Adipose tissue (tissue), 3 donors: ENCODE data around the gene GRB10. TPM values are rescaled to one million over a fixed set of nuclear protein-coding genes. Genes with fewer than 3 reads are reported as not detected.
A peak's percentile ranks its signal among the peaks of the same experiment; 100 is the strongest.

ENCODE experiments used
- H3K27ac ChIP-seq: one replicate; pipeline ENCODE4 v1.5.1; 2013; ENCODE audit warnings: low read depth, low read length
- WGBS, 3 donors: extraction: QIAGEN DNeasy Blood & Tissue Kit; methylation state at CpG; one replicate each; pipeline ENCODE4 v1.1.7; 2013; 5-methylcytosine and 5-hydroxymethylcytosine counted together
- polyA plus RNA-seq, 3 donors: library from polyadenylated mRNA; stranded (reverse); fragments of 200-250 nt; gene quantifications; one replicate each; pipeline ENCODE4 v1.2.3, GENCODE V29; 2013
- donor health status: healthy with polysubstance abuse.
- donor health status: Bipolar disorder and iron deficiency.
- donor health status: healthy.

Gene GRB10
- polyA plus RNA-seq, 3 donors, result 25.6 to 61.6 (median 26.1) TPM

DNA sequence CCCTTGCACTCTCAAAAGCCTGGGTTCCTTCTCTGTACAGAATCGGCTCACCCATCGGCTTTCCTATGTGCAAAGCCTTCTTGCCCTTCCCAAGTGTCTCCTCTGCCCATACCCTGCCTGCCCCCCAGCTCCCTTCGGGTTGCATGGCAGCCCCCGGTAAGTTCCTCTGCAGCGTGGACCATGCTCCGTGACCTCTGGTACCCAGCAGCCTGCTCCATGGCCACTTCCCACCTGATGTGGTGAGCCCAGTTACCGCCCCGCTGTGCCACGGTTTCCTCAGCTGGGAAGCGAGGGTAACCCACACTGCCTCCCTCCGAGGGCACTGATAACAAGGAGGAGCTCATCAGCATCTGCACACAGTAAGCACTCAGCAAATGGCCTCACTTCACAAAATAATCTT is 110.7 kb downstream of the GRB10 start:
- H3K27ac ChIP-seq, result no peak overlapping the region
- WGBS, 3 donors, result 89 to 92% (median 89%) methylated on average over 11 of the region's 11 CpGs

DNA sequence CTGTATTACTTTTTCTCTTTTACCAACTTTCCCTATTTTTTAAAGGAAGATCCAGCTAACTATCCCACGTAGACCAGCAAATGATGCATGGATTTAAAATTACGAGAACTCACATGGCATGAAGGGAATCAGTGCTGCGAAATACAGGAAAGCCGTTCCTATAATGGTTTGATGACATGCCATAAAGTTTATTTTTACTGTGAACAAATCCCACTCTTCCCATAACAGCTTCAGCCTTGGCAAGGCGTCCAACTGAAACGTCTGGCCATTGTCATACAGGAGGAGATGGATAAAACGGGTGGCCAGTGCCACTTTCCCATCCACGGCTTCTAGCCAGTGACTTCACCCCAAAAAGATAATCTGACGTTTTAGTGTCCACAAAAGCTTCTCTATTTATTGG is 111.3 kb downstream of the GRB10 start:
- WGBS, 3 donors, result 60 to 78% (median 70%) methylated on average over 9 of the region's 9 CpGs
- H3K27ac ChIP-seq, result no peak overlapping the region

DNA sequence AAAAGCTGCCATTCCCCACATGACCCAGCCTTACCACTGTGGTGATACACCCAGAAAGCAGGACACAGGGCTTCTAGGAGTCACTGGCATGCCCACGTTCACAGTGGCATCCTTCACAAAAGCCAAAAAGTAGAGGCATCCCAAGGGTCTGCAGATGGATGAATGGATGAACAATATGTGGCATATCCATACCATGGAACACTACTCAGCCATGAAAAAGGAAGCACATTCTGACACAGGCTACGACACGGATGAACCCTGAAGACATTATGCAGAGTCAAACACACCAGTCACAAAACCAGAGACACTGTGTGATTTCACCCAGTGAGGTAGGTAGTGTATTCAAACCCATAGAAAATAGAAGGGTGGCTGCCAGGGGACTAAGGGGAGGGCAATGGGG is 112.8 kb downstream of the GRB10 start:
- no peak overlapping the region for H3K27ac ChIP-seq
- 32 to 33% (median 33%) methylated on average over 3 of the region's 3 CpGs for WGBS, 3 donors

DNA sequence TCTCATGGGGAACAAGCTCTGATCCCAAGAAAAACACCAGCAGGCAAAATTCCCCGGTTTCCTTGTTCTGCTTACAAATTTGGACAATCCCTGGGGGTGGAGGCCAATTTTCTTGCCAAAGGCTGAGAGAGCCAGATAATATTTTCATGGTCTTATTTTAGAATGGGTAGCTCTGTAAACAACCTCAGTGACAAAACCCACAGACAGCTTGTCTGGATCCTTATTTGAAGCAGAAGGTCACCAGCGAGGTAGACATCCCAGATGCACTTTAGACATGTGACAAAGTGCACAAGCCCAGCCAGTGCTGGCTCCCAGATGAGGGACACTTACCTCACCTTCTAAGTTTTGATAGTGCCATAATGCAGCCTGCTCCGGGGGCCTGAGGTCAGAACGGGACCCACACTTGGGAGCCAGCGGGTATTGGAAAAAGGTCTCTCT is 114.9 kb downstream of the GRB10 start:
- H3K27ac ChIP-seq, result no peak overlapping the region
- WGBS, 3 donors, result 33 to 59% (median 52%) methylated on average over 5 of the region's 5 CpGs

DNA sequence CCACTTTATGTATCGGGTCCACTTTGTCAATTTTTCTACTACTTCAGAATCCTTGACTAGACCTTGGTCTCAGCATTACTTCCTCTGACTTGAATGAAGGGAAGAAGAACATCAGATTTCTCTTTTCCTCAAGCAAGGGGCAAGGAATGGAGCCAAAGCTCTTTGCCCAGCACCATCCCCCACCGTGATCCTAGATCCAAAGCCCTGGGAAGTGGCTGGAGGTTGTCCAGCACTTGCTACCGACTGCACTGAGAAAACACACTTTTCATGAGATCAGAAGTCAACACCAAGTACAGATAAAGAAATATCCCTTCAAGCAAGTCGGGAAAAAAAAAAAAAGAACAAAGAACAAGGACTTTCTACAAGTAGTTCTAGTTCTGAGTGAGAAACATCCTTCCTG is 115.4 kb downstream of the GRB10 start:
- WGBS, 3 donors, result 21 to 47% (median 39%) methylated on average over 4 of the region's 4 CpGs
- H3K27ac ChIP-seq, result no peak overlapping the region

DNA sequence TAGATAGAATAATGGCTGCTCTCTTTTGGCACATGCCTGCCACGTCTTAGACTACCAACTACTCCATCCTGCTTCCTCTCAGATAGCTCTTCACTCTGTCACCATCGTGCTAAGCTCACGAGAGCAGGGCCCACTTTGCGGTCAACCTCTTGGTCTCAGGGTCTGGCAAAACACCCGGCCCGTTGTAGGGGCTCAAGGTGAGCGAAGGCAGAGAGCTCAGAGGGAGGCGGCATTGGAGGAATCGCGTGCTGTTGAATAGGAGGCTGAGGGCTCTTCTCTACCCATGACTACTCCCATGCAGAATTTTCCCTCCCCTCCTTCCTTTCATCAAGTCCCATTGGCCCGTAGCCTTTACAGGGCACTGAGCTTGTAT is 116.6 kb downstream of the GRB10 start:
- whole genome bisulfite sequencing, 3 donors, result 92 to 96% (median 95%) methylated on average over 11 of the region's 11 CpGs
- H3K27ac ChIP-seq, result no peak overlapping the region

DNA sequence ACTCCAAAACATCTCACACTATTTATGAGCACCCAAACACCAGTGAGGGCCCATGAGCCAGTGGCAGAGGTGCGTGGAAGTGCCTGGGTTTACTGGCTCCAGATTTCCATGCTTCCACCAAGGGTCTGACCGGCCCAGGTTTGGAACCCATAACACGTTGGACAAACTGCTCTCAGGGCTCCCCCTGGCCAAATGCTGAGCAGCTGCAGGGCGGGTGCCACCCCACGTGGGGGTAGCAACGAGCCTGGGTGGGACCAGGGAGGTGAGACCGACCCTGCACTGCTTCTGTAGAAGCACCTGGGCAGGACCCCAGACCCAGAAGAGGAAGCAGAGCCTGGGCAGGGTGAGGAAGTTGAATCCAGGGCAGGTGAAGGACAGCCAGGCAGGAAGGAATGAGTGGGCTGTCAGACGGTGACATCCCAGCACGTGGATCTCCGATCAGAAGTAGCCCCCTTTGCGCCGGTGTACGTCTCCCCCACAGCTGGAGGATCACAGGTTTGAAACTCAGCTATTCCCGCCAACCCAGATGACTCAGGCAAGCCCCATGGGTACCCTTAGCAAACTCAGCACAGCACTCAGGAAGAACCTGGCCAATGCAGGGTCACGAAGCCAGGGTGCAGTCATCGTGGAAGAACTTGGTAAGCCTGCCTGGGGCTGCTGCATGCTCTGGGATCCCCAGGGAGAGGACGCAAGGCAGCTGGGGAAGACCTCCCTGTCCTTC is 117.1 kb downstream of the GRB10 start:
- WGBS, 3 donors, result 73 to 77% (median 75%) methylated on average over 17 of the region's 17 CpGs
- no peak overlapping the region for H3K27ac ChIP-seq

DNA sequence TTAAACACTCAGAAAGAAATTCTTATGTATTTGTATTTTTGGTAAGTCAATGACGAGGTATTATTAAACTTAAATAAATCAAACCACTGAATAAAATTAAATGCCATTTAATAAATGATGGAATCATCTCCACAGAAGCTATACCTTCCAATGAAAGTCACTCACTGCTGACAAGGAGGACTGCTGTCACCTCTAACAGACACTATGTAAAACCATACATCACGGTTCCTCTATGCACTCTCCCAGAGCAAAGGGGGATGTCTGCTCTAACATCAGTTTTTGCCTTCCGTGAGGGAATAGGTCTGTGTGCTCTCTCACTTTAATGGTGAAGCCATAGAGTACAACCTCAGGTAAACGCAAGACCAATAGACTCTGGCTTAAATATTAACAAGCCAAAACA is 117.8 kb downstream of the GRB10 start:
- 65 to 73% (median 65%) methylated on average over 4 of the region's 4 CpGs for WGBS, 3 donors
- H3K27ac ChIP-seq, result no peak overlapping the region

DNA sequence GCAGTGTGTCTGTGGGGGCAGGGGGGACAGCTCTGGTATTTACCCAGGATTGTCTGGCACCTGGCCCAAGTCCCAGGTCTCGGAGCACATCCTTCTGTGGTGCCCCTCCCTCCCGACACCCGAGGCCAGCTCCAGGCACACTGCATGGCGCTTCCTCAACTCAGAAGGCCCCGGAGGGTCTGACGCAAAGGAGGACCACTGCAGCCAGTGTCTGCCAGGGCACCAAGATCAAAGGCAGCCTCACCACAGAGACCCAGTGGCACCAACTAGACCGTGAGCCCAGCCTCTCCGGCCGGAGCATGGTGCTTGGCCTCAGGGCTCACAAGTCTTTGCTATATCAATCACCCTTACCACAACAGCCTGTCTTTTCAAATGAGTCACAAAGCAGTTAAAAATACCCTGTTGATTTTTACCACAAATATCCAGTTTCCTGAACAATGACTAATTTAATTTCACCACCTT is 118.2 kb downstream of the GRB10 start:
- no peak overlapping the region for H3K27ac ChIP-seq
- WGBS, 3 donors, result 60 to 78% (median 65%) methylated on average over 9 of the region's 9 CpGs

DNA sequence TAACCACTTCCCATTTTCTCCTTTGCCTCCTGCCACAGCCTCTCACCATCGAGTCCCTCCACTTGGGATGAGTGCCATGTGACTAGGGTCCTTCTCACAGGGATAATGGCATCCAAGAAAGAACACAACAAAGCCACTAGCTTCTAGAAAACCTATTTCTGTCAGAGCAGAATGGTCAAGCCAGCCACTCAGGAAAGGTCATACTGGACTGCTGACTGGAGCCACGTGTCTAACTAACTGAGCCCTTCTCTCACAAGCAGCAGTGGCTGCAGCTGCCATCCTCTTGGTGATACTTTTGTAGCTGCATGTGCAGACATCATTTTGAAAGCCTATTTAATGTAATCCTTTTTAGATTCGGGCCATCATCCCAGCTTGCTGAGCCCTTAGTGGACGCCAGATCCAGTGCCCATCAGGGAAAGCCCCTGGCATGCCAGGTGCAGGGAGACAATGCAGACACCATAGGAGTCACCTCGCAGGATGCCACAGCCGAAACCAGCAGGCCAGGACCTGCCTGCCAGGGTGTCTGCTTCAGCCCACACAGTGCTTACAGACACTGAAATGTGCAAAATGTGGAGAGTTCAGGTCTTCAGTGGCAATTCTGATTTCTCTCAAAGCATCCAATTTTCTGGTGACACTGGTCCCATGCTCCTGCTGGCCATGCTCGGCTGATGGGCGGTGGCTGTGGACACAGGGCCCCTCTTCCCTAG is 119.1 kb downstream of the GRB10 start:
- WGBS, 3 donors, result 87 to 90% (median 89%) methylated on average over 8 of the region's 8 CpGs
- H3K27ac ChIP-seq, result no peak overlapping the region

DNA sequence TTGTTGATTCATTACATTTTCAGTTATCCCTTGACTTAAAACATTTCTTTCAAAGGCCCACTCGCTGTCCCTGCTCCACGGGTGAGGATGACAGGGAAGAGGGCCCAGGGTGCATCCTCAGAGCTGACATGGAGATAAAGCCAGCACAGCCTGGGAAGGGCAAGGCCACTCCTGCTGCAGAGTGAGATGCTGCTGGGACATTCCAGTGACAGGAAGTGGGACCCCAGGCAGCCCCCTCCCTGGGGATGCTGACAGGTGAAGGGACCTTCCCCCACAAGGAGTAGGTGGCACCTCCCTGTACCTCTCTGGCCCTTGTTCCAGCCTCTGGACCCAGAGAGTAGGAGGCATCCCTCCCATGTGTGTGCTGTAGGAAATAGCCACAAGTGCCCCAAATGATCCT is 119.7 kb downstream of the GRB10 start:
- 89 to 98% (median 94%) methylated on average over 2 of the region's 2 CpGs for WGBS, 3 donors
- H3K27ac ChIP-seq, result no peak overlapping the region

DNA sequence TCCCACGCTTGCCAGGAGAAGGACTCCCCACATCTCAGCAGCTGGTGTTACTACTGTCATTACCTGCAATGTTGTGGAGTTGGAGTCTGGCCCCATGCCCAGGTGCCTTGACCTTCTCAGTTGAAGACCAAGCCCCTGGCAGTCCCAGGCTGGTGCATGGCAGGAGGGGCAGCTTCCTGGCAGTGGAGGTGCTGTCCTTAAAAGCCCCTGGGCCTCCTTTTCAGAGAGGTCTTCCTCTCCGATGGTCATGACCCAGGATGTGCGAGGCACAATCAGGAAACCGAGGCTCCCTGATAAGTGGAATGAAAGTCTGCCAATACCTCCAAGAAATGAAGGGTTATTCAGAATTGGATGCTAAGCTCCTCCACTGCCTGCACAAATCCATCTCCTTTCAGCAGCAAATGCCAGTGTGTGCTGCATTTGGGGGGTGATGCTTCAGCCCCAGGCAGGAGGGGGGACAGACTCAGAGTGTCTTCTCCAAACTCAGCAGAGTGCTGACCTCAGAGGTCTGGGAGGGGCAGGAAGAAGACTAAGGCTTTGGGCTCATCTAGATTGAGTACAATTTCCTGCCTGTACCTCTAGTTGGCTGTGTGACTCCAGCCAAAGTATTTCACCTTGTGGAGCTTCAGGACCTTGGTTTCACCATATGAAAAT is 120.5 kb downstream of the GRB10 start:
- 48 to 68% (median 55%) methylated on average over 4 of the region's 4 CpGs for WGBS, 3 donors
- H3K27ac ChIP-seq, result no peak overlapping the region

DNA sequence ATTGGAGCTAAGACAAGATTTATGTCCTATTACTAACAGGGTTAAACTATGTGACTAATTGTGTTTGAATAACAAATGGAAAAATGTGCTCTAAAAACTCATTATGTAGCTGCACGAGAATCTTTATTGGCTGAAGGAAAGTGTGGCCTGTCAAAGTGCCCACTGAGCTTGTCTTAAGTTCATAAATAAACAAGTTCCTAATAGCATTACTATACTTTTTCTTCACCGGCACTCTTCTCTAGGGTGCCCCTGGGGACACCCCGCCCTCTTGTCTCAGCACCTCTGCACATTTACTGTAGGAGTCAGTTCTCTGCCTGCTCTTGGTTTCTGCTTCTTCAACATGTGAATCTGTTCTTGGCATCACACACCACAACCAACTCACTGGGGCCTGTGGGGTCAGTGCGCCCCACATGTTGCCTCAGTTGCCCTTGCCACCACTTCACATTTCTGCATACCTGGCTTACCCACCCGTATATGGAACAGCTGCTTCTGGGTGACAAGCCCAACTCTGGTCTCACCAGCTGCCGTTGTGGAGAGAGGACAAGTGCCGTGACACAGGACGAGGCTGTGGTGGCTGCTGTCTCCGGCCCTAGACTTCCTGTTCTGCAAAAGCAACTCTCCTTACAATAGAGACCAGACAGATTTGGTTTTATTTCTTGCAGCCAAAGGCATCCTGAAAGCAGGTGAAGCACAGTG is 121.2 kb downstream of the GRB10 start:
- no peak overlapping the region for H3K27ac ChIP-seq
- WGBS, 3 donors, result 53 to 56% (median 55%) methylated on average over 9 of the region's 9 CpGs

DNA sequence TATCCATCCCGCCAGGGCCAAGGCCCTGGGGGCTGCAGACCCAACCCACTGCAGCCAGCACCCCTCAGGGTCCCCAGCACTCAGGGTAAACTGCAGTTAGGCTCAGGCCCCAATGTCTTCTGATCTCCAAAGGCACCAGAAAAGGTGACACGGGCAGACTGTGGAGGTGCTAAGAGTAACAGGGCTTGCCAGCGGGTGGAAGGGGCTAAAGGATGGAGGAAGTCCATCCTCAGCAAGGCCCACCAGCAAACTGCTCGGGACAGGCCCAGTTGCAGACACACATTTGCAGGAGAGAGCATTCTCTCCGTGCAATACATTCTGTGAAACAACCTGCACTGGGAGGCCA is 121.9 kb downstream of the GRB10 start:
- no peak overlapping the region for H3K27ac ChIP-seq
- 88 to 93% (median 91%) methylated on average over 5 of the region's 5 CpGs for WGBS, 3 donors

DNA sequence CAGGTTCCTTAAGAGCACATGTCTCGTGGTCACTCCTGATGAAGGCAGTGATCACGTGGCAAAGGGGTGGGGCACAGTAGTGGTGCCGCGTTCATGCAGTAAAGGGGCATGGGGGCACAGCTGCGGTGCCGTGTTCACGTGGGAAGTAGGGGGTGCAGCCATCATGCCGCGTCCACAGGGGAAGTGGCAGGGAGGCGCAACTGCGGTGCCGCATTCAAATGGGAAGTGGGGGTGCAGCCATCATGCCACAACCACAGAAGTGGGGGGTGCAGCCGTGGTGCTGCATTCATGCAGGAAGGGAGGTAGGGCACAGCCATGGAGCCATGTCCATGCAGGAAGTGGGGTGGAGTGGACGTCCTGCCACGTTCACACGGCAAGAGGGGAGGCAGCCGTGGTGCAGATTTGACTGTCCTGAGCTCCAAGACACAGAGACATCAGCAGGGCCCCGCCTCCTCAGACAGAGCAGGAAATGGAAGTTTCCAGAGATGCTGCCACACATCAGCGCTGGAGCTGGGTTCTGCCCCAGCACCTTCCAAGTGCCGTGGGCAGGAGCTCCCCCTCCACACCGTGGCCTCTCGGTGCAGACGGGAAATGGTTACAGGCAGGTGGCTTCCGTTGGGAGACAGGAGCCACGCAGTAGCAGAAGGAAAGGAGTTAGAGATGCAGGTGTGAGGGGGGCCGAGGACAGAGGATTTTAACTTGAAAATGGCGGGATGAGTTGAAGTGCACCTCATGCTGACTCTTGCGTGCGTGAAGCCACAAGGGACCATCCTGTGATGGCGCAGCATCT is 122.5 kb downstream of the GRB10 start:
- 59 to 80% (median 75%) methylated on average over 30 of the region's 30 CpGs for WGBS, 3 donors
- H3K27ac ChIP-seq, result no peak overlapping the region

DNA sequence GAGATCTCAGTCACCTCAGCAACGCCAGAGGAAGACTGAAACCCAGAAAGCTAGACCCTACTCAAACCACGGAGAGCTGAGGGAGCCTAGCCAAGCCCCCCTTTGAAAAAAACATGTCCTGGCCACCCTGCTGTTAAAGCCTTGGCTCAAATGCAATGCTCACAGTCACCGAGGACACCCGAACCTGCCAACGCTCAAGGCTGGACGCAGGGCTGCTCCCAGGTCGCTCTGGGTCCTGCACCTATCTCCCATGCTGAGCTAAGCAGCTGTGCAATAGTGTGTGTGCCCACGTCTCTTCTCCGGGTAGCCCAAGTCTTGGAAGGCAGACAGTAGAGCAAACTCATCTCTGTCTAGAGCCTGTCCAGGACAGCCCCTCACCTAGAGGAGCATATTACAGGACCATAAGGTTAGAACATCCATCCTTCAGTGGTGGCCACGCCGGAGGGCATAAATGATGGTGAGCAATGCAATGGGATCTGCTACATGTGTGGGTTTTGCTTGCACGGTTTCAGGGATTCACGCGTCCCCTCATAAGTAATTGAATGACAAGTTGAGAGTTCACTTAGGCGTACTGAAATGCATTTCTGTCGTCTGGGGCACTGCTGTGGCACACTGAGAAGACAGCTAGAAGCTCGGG is 123.2 kb downstream of the GRB10 start:
- H3K27ac ChIP-seq, result no peak overlapping the region
- 78 to 94% (median 92%) methylated on average over 17 of the region's 17 CpGs for WGBS, 3 donors

DNA sequence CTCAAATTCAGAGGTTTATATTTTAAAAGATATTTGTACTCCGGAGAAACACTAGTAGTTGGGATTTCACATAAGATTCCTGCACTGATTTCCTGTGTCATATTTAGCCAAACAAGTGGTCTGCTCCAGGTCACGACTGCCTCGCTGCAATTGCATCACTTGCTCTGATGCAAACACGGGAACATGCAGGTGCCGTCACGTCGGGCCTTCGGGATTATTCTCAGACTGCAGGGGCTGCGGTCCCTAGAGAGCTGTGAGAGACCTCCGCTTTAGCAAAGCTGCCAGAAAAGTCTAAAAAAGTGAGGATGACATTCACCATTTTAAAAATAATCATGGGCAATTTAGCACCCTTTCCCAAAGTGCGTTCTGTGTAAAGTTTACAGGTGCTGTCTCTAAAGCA is 124.0 kb downstream of the GRB10 start:
- WGBS, 3 donors, result 71 to 72% (median 71%) methylated on average over 11 of the region's 11 CpGs

DNA sequence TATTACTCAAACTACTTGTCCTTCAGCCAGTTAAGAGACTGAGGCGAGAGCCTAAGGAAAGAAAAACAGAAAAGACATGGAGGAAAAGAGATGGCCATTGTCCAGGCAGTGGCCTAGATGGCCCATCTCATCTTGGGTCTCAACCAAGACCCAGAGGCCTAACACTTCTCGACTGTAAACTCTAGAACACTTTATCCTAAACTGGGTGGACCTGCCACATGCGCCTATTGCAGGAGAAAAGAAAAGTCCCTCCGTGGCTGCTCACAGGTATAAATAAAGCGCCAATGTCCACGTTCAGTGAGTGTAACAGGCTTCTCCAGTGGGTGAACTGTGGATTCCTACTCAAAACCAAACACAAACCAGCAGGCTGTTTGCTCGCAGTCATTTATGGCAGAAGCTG is 124.8 kb downstream of the GRB10 start:
- WGBS, 3 donors, result 74 to 78% (median 77%) methylated on average over 7 of the region's 7 CpGs
- peak overlapping the region; percentile 55 for H3K27ac ChIP-seq

More for the DNA sequence above, 124.0 kb downstream of the GRB10 start:
- H3K27ac ChIP-seq, result no peak overlapping the region
